Fibroblast of lung (primary cell): ENCODE measurements around the gene FAM167B.

Source experiments
- EZH2 ChIP-seq: IDR thresholded peaks from 2 replicates; pipeline ENCODE4 v1.5.1; 2012; ENCODE audit warnings: low read length, control low read depth, mild to moderate bottlenecking; ENCODE audit errors: missing control alignments
- TF ChIP-seq, protein P1 (sequence below), 2 donors: IDR thresholded peaks in 1 of 2; conservative IDR thresholded peaks in 1 of 2; 1 replicate in 1 of 2; 2 replicates in 1 of 2; pipeline ENCODE4 v1.5.1; 2011 to 2012; ENCODE audit warnings: low read length in 2 of 2, control low read depth in 1 of 2, inconsistent platforms in 1 of 2, low read depth in 1 of 2, mild to moderate bottlenecking in 1 of 2

DNA sequence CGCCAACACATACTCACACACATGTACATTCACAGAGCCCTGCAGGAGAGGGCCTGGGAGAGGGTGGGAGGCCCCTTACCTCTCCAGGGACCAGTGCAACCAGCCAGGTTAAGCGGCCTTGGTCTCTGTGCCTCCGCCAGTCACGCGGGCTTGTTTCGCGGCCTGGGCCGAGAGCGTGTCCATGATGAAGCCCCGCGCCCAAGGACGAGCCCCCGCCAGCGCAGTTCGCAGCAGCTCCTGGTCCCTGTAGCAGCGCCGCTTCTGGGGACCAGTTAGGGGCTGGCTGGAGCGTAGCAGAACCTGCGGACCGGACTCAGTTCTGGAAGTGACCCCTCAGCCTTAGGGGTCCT is 7.3 kb upstream of the FAM167B start:
- TF ChIP-seq, protein P1, sequence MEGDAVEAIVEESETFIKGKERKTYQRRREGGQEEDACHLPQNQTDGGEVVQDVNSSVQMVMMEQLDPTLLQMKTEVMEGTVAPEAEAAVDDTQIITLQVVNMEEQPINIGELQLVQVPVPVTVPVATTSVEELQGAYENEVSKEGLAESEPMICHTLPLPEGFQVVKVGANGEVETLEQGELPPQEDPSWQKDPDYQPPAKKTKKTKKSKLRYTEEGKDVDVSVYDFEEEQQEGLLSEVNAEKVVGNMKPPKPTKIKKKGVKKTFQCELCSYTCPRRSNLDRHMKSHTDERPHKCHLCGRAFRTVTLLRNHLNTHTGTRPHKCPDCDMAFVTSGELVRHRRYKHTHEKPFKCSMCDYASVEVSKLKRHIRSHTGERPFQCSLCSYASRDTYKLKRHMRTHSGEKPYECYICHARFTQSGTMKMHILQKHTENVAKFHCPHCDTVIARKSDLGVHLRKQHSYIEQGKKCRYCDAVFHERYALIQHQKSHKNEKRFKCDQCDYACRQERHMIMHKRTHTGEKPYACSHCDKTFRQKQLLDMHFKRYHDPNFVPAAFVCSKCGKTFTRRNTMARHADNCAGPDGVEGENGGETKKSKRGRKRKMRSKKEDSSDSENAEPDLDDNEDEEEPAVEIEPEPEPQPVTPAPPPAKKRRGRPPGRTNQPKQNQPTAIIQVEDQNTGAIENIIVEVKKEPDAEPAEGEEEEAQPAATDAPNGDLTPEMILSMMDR (conservative IDR thresholded peaks at IDR 0.05 in 1 of 2, IDR thresholded peaks at IDR 0.05 in 1 of 2; ENCODE audit: low read depth in 1 of 2, low read length in 2 of 2) = no peak
- TF ChIP-seq EZH2 = no peak
